Measurements from ENCODE around the gene SCYGR8.

The SCYGR8 gene

DNA sequence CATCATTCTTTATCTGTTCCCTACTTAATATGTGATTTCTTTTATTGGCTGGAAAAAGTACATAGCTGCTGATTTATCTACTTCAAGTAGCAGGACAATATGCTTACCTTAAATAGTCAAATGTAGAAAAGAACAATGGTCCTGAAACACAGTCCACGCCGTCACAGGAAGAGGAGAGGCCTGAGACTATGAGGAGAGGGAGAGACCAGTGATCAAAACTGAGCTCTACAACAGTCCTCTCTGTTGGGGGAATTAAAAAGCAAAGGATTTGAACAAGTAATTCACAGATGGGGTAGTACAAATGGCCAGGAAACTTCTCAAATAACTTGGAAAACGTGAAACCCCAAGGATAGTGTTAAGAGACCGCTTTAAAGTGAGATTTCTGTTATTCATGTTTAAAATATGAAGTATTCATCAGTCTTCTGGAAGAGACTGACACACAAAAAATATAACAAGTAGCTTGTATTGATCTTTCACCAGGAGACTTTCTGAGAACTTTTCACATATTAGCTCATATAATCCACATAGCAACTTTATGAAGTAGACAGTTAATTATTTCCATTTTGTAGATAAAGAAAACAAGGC lies 20.2 kb downstream of the SCYGR8 start:
- no peak for DNase-seq

DNA sequence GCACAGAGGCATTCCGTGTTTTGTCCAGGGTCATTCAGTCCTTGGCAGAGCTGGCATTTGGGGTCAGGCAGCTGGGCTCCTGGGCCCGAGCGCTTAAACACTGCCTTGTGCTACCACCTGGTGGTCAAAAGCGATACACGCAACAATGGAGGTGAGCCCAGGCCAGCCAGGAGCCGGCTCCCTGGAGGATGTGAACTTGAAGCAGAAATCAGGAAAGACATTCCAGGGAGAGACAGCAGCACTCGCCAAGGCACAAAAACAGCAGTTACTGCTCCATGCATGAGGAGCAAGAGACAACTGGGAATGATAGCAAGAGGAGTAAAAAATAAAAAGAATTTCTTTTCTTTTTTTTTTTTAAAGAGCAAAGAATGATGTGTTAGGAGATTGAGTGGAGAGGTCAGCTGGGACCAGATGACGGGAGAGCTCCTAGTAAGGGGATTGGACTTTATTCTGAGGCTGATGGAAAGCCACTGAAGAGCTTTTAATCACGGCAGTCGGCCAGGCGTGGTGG lies 20.7 kb downstream of the SCYGR8 start:
- no peak for DNase-seq

DNA sequence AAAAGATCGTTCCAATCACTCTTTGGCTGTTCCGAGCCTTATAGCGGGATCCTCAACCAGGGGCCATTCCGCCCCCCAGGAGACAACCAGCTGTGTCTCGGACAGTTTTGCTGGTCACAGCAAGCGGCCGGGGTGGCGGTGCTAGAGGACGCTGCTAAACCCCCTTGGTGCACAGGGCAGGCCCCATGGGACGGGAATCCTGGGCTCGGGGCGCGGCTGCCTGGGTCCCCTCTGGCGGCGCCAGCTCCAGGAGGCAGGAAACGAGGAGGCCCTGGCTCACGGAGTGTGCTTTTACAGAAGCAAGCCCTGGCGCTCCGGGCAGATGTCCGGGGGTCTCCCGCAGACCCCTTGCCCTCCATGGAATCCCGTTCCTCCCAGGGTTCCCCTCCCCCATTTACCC lies 22.1 kb downstream of the SCYGR8 start:
- DNase-seq, result no peak

DNA sequence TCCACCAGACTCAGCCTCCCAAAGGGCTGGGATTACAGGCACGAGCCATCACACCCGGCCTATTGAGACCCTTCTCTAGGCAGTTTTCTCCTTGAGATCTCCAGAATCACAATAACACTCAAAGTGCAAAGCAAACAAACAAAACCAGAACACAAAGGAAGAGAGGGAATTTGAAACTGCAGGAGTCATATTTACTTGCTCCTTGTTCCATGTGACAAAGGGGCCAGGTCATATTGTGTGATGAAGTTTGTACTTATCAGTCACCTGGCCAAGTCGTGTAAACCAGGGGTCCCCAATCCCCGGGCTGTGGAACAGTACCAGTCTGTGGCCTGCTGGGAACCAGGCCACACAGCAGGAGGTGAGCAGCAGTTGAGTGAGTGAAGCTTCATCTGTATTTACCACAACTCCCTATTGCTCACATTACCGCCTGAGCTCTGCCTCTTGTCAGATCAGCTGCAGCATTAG lies 26.5 kb downstream of the SCYGR8 start:
- no peak for DNase-seq

DNA sequence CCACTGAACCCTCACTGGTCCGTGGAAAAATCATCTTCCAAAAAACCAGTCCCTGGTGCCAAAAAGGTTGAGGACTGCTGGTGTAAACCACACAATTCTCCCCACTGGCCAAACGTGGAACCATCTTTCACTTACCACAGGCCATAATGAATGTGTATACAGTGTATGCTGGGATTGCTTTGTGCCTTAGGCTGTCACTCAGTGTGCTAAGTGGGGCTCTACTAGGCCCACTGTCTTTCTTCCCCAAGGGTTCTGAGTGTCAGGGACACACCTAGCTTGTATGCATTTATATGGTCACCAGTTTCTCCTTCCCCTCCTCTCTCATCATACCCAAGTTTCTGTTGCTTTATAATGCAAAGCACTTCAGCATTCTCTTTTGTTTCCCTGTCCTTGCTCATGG lies 27.2 kb downstream of the SCYGR8 start:
- no peak for DNase-seq

DNA sequence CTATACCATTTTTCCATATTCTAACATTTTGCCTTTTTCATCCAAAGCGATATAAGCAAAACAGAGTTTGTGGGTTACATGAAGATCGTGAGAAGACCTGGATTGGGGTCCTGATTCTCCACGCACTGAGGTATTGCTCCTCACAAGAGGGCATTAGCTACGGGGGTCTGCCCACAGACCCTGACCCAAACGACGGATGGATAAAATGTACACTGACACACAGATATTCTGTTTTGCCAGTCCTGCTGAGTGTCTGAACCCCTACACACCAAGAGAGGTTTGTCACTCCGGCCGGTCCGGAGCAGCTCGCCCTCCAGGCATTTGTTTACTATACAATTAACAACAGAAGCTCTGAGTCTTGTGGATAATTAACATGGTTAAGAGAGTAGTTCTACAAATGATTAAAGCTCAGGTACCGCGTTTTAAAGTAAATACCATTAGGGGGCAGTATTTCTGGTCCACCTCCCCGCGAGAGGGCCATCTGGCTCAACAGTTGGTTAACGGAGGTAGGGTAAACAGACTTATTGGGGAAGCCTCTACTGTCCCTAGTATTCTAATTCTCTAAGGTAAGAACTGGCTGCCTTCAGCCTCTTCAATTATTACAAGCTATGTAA lies 28.4 kb downstream of the SCYGR8 start:
- no peak for DNase-seq

DNA sequence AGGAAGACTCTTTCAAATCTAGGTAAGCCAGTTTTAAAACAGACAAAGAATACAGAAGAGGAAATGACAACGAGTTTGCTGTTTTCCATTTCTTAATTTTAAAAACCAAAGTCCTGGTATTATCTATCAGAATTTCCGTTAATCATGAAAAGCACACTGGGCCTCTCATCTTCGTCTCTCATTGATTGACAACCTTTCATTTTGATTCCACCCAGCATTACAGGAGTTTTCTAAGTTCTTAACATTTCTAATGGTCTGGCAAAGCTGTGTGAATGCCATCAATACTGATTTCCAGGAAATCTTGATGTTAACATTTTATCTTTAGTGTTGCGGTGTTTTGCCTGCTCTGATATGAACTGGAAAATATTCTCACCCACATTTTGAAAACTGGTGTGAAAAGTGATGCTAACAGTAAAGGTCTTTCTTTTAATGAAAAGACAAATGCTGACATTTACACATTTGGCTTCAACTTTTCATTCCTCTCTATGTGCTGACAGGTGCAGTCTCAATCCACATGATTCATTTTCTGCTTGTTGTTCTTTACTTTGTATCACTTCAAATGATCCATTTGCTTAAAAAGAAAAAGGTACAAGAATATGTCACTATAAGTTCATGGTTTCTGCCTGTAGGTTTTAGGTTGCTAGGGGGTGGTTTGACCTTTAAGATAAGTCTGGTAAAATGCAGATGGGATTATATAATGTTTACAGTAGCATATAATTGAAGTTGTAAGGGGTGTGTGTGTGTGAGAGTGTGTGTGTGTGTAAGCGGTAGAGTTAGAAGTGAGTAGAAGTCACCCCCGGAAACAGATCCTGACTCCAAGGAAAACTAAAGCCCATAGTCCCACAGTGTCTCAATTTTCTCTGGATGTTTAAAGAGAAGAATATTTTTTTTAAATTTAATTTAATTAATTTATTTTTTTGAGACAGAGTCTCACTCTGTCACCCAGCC lies 29.5 kb downstream of the SCYGR8 start:
- no peak for DNase-seq

DNA sequence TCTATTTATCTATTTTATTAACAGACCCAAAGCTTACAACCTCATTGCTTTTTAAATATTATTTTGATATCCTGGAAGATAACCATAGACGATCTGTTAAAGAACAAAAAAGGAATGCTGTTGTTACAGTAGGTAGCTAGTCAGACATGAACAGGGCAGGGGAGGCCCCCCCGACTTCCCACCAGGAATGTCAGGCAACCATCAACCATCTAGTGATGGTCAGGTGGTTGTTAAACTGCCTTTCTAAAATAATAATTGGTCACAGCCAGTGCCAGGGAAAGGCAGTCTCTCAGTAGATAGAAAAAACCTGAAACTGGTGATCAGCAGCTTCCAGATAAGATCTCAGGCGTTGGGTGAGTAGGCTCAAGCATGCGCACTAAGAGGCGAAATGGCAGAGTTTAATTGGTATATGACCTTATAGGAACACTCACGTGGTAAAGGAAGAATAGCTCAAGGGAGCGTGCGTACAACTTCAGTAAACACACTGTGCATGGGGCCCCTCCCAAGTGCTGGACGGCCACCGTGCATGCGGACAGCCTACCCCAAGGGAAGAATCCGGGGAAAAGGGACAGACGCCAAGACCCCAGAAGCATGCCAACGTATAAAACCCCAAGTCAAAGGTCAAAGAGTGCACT lies 35.4 kb downstream of the SCYGR8 start:
- no peak for DNase-seq

DNA sequence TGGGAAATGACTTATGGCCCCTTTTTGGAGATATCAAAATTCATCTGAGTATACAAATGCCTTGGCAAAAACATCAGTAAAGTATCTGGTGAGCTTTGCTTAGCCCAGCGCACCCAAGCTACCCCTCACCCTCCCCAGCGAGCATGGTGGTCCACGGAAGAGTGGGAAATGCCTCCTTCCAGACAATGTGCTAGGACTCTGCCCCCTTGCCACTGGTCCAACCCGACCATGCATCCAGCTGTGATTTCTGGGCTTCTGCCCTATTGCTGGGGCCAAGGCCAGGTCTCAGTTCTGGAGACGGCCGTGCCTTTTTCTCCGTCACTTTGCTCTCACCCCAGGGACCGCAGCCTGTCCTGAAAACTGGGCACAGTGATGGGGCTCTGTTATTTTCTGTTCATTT lies 36.1 kb downstream of the SCYGR8 start:
- no peak for DNase-seq

DNA sequence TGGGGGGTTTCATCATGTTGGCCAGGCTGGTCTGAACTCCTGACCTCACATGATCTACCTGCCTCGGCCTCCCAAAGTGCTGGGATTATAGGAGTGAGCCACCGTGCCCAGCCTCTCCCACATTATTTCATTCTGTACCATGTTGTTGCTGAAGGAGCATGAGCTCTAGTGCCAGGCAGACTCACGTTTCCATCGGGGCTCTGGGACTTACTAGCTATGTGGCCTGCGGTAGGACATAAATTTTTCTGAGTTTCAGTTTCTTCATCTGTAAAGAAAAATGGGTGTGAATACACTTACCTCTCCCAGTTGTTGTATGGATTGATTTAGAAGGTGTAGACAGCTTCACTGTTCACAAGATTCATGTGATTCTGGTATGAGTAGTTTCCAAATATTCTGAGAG lies 37.1 kb downstream of the SCYGR8 start:
- DNase-seq, result no peak

DNA sequence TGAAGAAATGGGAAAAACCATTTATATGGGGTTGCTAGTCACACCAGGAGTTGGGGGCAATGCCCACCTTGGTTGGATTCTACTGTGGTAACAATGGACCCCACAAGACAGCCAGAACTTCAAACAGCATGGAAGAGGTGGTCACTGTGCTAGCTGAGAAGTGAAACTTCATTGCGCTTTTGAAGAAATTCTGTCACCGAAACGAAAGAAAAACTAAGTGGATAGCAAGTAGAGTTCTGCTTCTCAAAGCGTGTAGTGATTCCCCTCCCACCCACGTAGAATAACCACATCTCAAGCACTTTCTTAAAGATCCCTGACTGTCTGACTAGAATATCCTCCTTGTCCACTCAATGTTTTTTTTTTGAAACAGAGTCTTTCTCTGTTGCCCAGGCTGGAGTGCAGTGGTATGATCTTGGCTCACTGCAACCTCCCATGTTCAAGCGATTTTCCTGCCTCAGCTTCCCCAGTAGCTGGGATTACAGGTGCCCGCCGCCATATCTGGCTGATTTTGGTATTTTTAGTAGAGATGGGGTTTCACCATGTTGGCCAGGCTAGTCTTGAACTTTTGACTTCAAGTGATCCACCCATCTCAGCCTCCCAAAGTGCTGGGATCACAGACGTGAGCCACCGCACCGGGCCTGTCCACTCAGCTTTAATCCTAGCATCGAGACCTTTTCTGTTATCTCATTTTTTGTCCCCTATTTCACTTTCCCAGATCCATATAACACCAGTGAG lies 37.9 kb downstream of the SCYGR8 start:
- peak; percentile 20 for DNase-seq

DNA sequence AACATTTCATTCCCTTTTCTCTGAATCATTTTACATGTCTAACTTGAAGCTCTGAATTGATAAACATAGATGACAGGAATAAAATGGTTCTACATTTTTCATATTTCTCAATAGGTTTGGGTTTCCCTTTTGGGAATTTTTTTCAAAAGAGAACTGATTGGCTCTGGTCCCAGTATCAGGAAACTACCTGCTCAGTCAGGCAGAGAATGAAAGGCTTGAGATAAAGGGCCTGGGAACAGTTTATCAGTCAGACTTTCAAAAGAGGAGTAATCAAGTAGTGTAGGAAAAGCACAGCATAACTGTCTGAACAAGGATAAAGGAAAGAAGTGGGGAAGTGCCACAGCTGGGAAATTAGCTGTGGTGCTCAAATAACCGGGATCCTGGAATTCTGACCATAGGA lies 39.6 kb downstream of the SCYGR8 start:
- no peak for DNase-seq

DNA sequence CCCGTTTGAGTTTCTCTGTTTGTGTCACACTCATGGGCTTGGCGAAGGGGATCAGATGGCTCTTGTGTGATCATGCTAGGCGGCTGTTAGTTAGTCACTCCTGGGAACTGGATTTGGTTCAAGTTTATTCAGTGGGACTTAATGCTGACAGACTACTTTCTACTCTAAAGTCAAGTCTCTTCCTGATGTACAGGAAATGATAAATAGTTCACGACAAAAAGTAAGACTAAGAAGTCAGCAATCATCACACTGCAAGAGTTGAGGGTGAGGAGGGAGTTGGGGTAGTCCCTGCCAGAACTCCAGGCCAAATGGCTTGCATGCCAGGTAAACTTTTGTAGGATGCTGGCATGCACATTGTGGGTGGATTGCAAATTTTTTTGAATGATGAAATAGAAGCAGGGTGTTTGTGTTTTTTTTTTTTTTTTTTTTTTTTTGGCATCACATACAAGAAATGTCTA lies 42.9 kb downstream of the SCYGR8 start:
- DNase-seq, result no peak

DNA sequence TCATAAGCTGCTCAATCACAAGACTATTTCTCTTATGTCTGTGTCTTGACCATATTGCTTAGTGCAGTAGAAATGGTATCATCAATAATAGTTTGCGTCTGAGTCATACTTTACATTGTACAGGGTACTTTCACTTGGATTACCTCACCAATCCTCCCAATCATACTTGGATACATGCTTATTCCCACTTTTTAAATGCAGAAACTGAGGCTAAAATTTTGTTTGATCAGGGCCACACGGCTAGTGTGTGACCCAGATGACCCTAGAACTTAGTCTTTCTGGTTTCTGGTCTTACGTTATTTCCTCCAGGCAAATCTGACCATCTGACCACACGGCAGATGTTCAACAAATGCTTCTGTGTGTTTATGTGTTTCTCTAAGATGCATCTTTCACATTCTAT lies 44.1 kb downstream of the SCYGR8 start:
- DNase-seq, result no peak

DNA sequence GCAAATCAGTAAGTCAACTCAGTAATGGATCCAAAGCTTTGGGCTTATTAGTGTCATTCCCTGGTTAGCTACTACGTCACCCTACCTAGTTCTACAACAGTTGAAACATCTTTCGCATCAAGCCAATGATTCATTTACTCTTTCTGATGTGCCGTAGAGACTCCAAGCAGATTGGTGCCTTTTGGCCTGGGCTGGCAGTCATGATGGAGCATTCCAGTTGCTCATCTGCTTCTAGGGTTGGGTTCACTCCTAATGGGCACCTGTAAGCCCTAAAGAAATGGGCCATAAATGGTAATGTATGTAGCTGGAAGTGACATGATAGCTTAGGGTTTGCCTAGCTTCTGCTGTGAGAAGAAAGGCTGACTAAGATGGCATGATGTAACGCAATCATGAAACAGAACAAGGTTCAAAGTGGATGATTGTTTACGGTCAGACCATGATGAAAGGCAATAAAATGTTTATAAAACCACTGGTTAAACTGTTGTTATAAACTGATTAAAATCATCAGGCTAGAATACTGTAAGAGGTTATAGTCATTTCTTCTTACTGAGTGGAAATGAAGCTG lies 47.5 kb downstream of the SCYGR8 start:
- no peak for DNase-seq
